GM12874 (cell line): ENCODE results near the gene CHCT1.

Source experiments
- CTCF ChIP-seq: IDR thresholded peaks from 2 replicates; pipeline ENCODE4 v1.5.1; 2011; ENCODE audit warnings: low read depth, mild to moderate bottlenecking, control low read depth, low read length, moderate library complexity; ENCODE audit not compliant: insufficient read depth

The CHCT1 gene

GRCh38 chr17:60447375-60447774 lies 25.1 kb downstream of the CHCT1 start:
- TF ChIP-seq CTCF, result no peak

- no peak for TF ChIP-seq CTCF
Measured at GRCh38 chr17:60451071-60451470, 28.8 kb downstream of the CHCT1 start.

- TF ChIP-seq CTCF, result no peak
Measured at GRCh38 chr17:60451965-60452364, 29.7 kb downstream of the CHCT1 start.

GRCh38 chr17:60455378-60455777 lies 33.1 kb downstream of the CHCT1 start:
- no peak for TF ChIP-seq CTCF

- no peak for TF ChIP-seq CTCF
Measured at GRCh38 chr17:60457148-60457547, 34.9 kb downstream of the CHCT1 start.

GRCh38 chr17:60461584-60461983 lies 39.3 kb downstream of the CHCT1 start:
- no peak for TF ChIP-seq CTCF

GRCh38 chr17:60463157-60463835 lies 41.0 kb downstream of the CHCT1 start:
- no peak for TF ChIP-seq CTCF
